Loucy (cell line): ENCODE measurements around the gene SCN2A.

Experiments used
- CTCF ChIP-seq: fragments of 200-600 bp; sonication (generic); conservative IDR thresholded peaks from 2 replicates; pipeline ENCODE4 v1.5.1; 2014; ENCODE audit warnings: mild to moderate bottlenecking, antibody characterized with exemption, low read length
- EZH2phosphoT487 ChIP-seq: fragments of 200-600 bp; IDR thresholded peaks from 2 replicates; pipeline ENCODE4 v1.6.1; 2018; ENCODE audit warnings: antibody characterized with exemption, mild to moderate bottlenecking, moderate library complexity, borderline replicate concordance

- TF ChIP-seq CTCF (no peak), EZH2phosphoT487 (no peak)
Observed at GRCh38 chr2:165440367-165440766, 201.2 kb downstream of the SCN2A start.
